ENCODE data around the gene CSNK1E.
A peak's percentile ranks its signal among the peaks of the same experiment; 100 is the strongest.

The CSNK1E gene

GRCh38 chr22:38295863-38296262 lies 21.4 kb downstream of the CSNK1E start:
- no peak overlapping the region for H3K27ac Mint-ChIP-seq (ENCODE audit: low read depth)

DNA sequence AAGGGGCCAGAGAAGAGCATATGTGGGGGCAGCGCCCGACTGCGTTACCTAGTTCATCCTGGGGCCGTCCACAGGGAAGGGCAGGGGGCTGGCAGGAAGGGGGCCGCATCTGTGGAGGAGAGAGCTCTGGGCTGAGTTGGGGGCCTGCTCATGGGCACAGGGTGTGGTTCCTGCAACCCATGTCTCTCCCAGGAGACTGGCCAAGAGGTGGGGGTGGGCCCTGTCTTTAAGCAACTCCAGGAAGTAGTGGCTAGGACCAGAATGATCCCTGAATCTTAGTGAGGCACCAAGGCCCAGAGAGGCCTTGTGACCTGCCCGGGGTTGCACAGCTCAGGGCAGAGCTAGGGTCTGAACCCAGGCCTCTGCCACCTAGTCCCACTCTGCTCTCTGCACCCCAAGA lies 21.9 kb downstream of the CSNK1E start:
- no peak overlapping the region for H3K4me3 Mint-ChIP-seq
- DNase-seq (ENCODE audit: low spot score in 2 of 2): no peak
- no peaks in the 10 kb centered on the region for H3K27me3 Mint-ChIP-seq
- peaks cover 33% of the 10 kb centered on the region for H3K36me3 Mint-ChIP-seq (ENCODE audit: insufficient read depth)
- H3K4me1 Mint-ChIP-seq: no peaks in the 10 kb centered on the region
- H3K9me3 Mint-ChIP-seq: no peaks in the 10 kb centered on the region
- no peak overlapping the region for H3K27ac Mint-ChIP-seq (ENCODE audit: low read depth)
- no peak for ATAC-seq (replicated peaks; ENCODE audit: extremely low read depth, poor library complexity, severe bottlenecking)

More at GRCh38 chr22:38295863-38296262, 21.4 kb downstream of the CSNK1E start:
- peaks cover 37% of the 10 kb centered on the region for H3K36me3 Mint-ChIP-seq (ENCODE audit: insufficient read depth)
- DNase-seq (ENCODE audit: low spot score in 2 of 2) (no peak), ATAC-seq (replicated peaks; ENCODE audit: extremely low read depth, poor library complexity, severe bottlenecking) (no peak)
- H3K4me3 Mint-ChIP-seq: no peak overlapping the region
- H3K9me3 Mint-ChIP-seq: no peaks in the 10 kb centered on the region
- H3K4me1 Mint-ChIP-seq: no peaks in the 10 kb centered on the region
- no peaks in the 10 kb centered on the region for H3K27me3 Mint-ChIP-seq

GRCh38 chr22:38294193-38294592 lies 23.0 kb downstream of the CSNK1E start:
- H3K4me1 Mint-ChIP-seq: no peaks in the 10 kb centered on the region
- ATAC-seq (replicated peaks; ENCODE audit: extremely low read depth, poor library complexity, severe bottlenecking) (no peak), DNase-seq (ENCODE audit: low spot score in 2 of 2) (no peak)
- H3K9me3 Mint-ChIP-seq: no peaks in the 10 kb centered on the region
- peak overlapping the region; percentile 53 for H3K27ac Mint-ChIP-seq (ENCODE audit: low read depth)
- H3K27me3 Mint-ChIP-seq: no peaks in the 10 kb centered on the region
- peaks cover 31% of the 10 kb centered on the region for H3K36me3 Mint-ChIP-seq (ENCODE audit: insufficient read depth)
- H3K4me3 Mint-ChIP-seq: no peak overlapping the region

GRCh38 chr22:38292694-38293093 lies 24.5 kb downstream of the CSNK1E start:
- no peak overlapping the region for H3K4me3 Mint-ChIP-seq
- H3K36me3 Mint-ChIP-seq (ENCODE audit: insufficient read depth): peaks cover 22% of the 10 kb centered on the region
- no peak overlapping the region for H3K27ac Mint-ChIP-seq (ENCODE audit: low read depth)
- no peaks in the 10 kb centered on the region for H3K27me3 Mint-ChIP-seq
- ATAC-seq (replicated peaks; ENCODE audit: extremely low read depth, poor library complexity, severe bottlenecking) (no peak), DNase-seq (ENCODE audit: low spot score in 2 of 2) (no peak)
- H3K9me3 Mint-ChIP-seq: no peaks in the 10 kb centered on the region
- H3K4me1 Mint-ChIP-seq: no peaks in the 10 kb centered on the region

DNA sequence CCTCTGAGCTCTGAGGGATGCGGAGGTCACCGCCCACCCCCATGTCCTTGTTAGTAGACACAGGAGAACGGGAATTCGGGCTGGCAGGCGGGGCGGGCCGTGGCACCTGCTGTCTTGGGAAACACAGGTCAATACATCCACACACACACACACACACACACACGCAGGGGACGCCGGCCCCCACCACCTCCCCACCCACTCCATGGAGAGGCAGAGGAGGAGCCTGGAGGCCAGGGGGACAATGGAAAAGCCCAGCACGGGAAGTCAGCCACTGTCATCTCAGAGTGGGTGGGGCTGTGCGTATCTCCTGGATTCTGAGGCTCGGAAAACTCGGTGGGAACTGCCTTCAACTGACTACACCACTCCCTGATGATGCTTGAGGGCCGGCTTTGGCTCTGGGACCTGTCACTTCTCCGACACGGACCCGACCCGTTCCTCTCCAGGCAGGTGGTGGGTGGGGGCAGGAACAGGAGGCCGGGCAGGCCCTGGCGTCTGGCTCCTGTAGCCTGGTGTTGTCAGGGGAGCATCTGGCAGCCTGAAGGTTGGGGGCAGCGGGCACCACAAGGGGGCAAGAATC lies 25.9 kb downstream of the CSNK1E start:
- H3K4me3 Mint-ChIP-seq: no peak overlapping the region
- ATAC-seq (replicated peaks; ENCODE audit: extremely low read depth, poor library complexity, severe bottlenecking) (no peak), DNase-seq (ENCODE audit: low spot score in 2 of 2) (no peak)
- peaks cover 22% of the 10 kb centered on the region for H3K36me3 Mint-ChIP-seq (ENCODE audit: insufficient read depth)
- no peaks in the 10 kb centered on the region for H3K27me3 Mint-ChIP-seq
- H3K4me1 Mint-ChIP-seq: no peaks in the 10 kb centered on the region
- no peaks in the 10 kb centered on the region for H3K9me3 Mint-ChIP-seq
- H3K27ac Mint-ChIP-seq (ENCODE audit: low read depth): peak overlapping the region; percentile 53

- ATAC-seq (replicated peaks; ENCODE audit: extremely low read depth, poor library complexity, severe bottlenecking) (no peak), DNase-seq (ENCODE audit: low spot score in 2 of 2) (no peak)
- H3K4me3 Mint-ChIP-seq: no peak overlapping the region
- no peaks in the 10 kb centered on the region for H3K9me3 Mint-ChIP-seq
- H3K27ac Mint-ChIP-seq (ENCODE audit: low read depth): peak overlapping the region; percentile 53
- no peaks in the 10 kb centered on the region for H3K27me3 Mint-ChIP-seq
- H3K36me3 Mint-ChIP-seq (ENCODE audit: insufficient read depth): peaks cover 17% of the 10 kb centered on the region
- no peaks in the 10 kb centered on the region for H3K4me1 Mint-ChIP-seq
Measured at GRCh38 chr22:38290347-38290746, 26.9 kb downstream of the CSNK1E start.

DNA sequence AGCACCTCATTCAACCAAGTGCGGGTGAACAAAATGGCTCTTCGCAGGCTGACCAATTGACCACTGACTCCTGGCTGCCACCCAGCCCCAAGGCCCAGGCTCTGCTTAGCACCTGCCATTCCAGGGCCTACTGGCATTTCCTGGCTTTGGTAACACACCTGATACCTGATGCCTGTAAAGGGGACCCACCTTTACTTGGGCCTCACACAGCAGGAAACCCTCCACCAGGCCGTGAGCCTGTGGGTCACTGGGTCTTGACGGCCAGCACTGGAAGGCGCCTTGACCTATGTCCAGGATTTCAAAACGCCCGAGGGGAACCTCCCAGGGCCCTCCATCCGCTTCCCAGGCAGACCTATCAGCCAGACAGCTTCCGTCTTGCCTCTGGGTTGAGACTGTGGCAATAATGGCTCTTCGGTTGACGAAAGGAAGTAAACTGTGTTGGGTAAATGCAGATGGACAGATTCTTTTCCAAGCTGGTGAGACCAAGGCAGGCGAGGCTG lies 27.6 kb downstream of the CSNK1E start:
- peak overlapping the region; percentile 38 for H3K27ac Mint-ChIP-seq (ENCODE audit: low read depth)

GRCh38 chr22:38286915-38287669 lies 30.1 kb downstream of the CSNK1E start:
- H3K9me3 Mint-ChIP-seq: no peaks in the 10 kb centered on the region
- peaks cover 10% of the 10 kb centered on the region for H3K36me3 Mint-ChIP-seq (ENCODE audit: insufficient read depth)
- no peaks in the 10 kb centered on the region for H3K4me1 Mint-ChIP-seq
- ATAC-seq (replicated peaks; ENCODE audit: extremely low read depth, poor library complexity, severe bottlenecking) (no peak), DNase-seq (ENCODE audit: low spot score in 2 of 2) (no peak)
- no peak overlapping the region for H3K27ac Mint-ChIP-seq (ENCODE audit: low read depth)
- H3K4me3 Mint-ChIP-seq: no peak overlapping the region
- no peaks in the 10 kb centered on the region for H3K27me3 Mint-ChIP-seq

More for the DNA sequence above, 27.6 kb downstream of the CSNK1E start:
- Mint-ChIP-seq H3K4me1 (no peaks in the 10 kb centered on the region), H3K9me3 (no peaks in the 10 kb centered on the region), H3K36me3 (ENCODE audit: insufficient read depth) (peaks cover 16% of the 10 kb centered on the region), H3K27me3 (no peaks in the 10 kb centered on the region), H3K4me3 (no peak overlapping the region)
- DNase-seq (ENCODE audit: low spot score in 2 of 2): no peak
- ATAC-seq (replicated peaks; ENCODE audit: extremely low read depth, poor library complexity, severe bottlenecking): no peak

DNA sequence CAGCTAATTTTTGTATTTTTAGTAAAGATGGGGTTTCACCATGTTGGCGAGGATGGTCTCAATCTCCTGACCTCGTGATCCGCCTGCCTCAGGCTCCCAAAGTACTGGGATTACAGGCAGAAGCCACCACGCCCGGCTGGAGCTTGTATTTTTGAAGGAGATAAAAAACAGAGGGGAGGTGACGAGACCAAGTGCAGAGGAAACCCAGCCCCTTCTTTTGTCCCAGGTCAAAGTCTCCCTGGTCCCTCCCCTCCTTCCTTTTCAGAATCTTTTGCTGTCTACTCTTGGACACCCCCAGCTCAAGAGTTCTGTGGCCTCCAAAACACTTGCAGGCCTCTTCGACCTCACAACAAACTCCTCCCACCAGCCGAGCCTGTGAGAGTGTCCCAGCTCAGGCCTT lies 32.2 kb downstream of the CSNK1E start:
- no peak overlapping the region for H3K4me3 Mint-ChIP-seq
- no peaks in the 10 kb centered on the region for H3K27me3 Mint-ChIP-seq
- no peaks in the 10 kb centered on the region for H3K9me3 Mint-ChIP-seq
- no peaks in the 10 kb centered on the region for H3K4me1 Mint-ChIP-seq
- H3K36me3 Mint-ChIP-seq (ENCODE audit: insufficient read depth): peaks cover 7% of the 10 kb centered on the region
- no peak overlapping the region for H3K27ac Mint-ChIP-seq (ENCODE audit: low read depth)
- DNase-seq (ENCODE audit: low spot score in 2 of 2) (no peak), ATAC-seq (replicated peaks; ENCODE audit: extremely low read depth, poor library complexity, severe bottlenecking) (no peak)

DNA sequence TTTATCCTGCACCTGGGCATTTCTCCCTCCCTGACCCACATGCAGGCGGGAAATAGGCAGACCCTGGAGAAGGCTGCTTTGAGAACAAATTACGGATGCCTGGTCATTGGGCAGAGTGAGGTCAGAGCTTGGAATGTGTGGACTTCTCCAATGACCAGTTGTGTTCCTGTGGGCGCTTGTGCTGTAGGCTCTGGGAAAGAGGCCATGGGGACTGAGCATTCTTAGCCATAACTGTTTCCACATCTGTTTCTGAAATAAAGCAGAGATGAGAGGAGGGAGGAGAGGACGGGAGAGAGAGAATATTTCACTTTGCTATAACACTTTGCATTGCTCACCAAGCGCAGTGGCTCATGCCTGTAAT lies 33.2 kb downstream of the CSNK1E start:
- Mint-ChIP-seq H3K36me3 (ENCODE audit: insufficient read depth) (peaks cover 4% of the 10 kb centered on the region), H3K27ac (ENCODE audit: low read depth) (no peak overlapping the region), H3K4me3 (no peak overlapping the region), H3K27me3 (no peaks in the 10 kb centered on the region), H3K4me1 (no peaks in the 10 kb centered on the region), H3K9me3 (no peaks in the 10 kb centered on the region)
- no peak for ATAC-seq (replicated peaks; ENCODE audit: extremely low read depth, poor library complexity, severe bottlenecking)
- no peak for DNase-seq (ENCODE audit: low spot score in 2 of 2)

DNA sequence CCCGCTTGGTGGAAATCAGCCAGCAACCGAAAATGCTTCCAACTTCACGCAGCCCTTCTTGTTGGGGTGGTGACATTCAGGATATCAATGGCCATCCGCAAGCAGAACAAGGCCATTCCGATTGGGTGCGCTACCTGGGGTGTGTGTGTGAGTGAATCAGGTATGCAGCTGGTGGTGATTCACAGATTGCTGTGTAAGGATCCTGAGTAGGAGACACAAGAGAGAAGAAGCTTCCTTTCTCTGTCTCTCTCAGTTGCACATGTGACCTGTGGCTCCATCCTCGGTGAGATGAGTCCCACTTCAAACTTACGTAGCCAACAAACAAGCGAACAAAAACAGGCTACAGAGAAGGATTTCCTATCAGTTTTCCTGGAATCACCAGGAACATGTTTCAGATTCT lies 34.8 kb downstream of the CSNK1E start:
- DNase-seq (ENCODE audit: low spot score in 2 of 2) (no peak), ATAC-seq (replicated peaks; ENCODE audit: extremely low read depth, poor library complexity, severe bottlenecking) (no peak)
- Mint-ChIP-seq H3K27ac (ENCODE audit: low read depth) (no peak overlapping the region), H3K4me1 (no peaks in the 10 kb centered on the region), H3K9me3 (no peaks in the 10 kb centered on the region), H3K27me3 (no peaks in the 10 kb centered on the region), H3K4me3 (no peak overlapping the region), H3K36me3 (ENCODE audit: insufficient read depth) (peaks cover 4% of the 10 kb centered on the region)

GRCh38 chr22:38276166-38276565 lies 41.1 kb downstream of the CSNK1E start:
- H3K4me3 Mint-ChIP-seq: no peak overlapping the region
- no peak overlapping the region for H3K27ac Mint-ChIP-seq (ENCODE audit: low read depth)
- H3K9me3 Mint-ChIP-seq: no peaks in the 10 kb centered on the region
- DNase-seq (ENCODE audit: low spot score in 2 of 2) (no peak), ATAC-seq (replicated peaks; ENCODE audit: extremely low read depth, poor library complexity, severe bottlenecking) (no peak)
- H3K27me3 Mint-ChIP-seq: no peaks in the 10 kb centered on the region
- peaks cover 22% of the 10 kb centered on the region for H3K4me1 Mint-ChIP-seq
- H3K36me3 Mint-ChIP-seq (ENCODE audit: insufficient read depth): peaks cover 14% of the 10 kb centered on the region

DNA sequence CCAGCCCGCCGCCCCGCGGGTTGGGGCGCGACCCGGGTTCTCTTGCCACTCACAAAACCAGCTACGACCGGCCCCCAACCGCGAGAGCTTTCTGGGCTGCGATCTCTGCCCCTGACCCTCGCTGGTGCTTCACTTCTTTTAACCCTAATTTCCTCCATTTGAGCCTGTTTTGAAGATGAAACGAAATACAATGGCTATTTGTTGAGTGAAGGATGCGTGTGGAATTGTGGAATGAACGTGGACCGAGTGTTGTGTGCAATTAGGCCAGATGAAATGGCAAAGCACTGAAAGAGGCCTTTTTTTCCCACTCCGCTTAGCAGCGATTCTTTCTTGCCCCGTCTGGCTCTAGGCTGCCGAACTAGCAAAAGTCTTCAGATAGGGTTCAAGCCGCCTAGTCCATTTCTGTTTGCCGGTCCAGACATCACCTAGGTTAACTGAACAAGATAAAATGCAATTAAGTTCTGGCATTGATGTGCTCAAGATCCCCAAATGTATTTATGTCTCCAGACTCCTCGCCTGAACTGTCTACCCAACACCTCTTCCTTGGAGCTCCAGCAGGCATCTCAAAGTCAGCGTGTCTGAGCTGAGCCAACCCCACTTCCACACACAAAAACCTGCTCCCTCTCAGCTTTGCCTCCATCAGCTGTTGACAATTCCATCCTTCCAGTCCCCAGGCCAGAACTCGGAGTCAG lies 44.0 kb downstream of the CSNK1E start:
- peaks cover 14% of the 10 kb centered on the region for H3K36me3 Mint-ChIP-seq (ENCODE audit: insufficient read depth)
- H3K4me3 Mint-ChIP-seq: peak overlapping the region; percentile 91
- peak overlapping the region; percentile 93 for H3K27ac Mint-ChIP-seq (ENCODE audit: low read depth)
- H3K27me3 Mint-ChIP-seq: no peaks in the 10 kb centered on the region
- H3K4me1 Mint-ChIP-seq: peaks cover 45% of the 10 kb centered on the region
- no peaks in the 10 kb centered on the region for H3K9me3 Mint-ChIP-seq
- DNase-seq (ENCODE audit: low spot score in 2 of 2) (no peak), ATAC-seq (replicated peaks; ENCODE audit: extremely low read depth, poor library complexity, severe bottlenecking) (no peak)

Data from central memory CD8-positive, alpha-beta T cell (primary cell).